ENCODE results near the gene LSM10.
A peak's percentile ranks its signal among the peaks of the same experiment; 100 is the strongest.

Gene LSM10

GRCh38 chr1:36406440-36406839 lies 8.7 kb upstream of the LSM10 start:
- DNase-seq, result no peak

- no peak for DNase-seq
Measured at GRCh38 chr1:36402504-36402890, 4.8 kb upstream of the LSM10 start.

- DNase-seq, result no peak
Measured at GRCh38 chr1:36401602-36402503, 4.1 kb upstream of the LSM10 start.

GRCh38 chr1:36400825-36401601 lies 3.3 kb upstream of the LSM10 start:
- DNase-seq, result peak; percentile 67

GRCh38 chr1:36400514-36400824 lies 2.8 kb upstream of the LSM10 start:
- no peak for DNase-seq

GRCh38 chr1:36398370-36398977 lies 766 bp upstream of the LSM10 start:
- DNase-seq, result no peak

- DNase-seq, result no peak
Measured at GRCh38 chr1:36397083-36397377, 678 bp downstream of the LSM10 start.

GRCh38 chr1:36396359-36396758 lies 1.3 kb downstream of the LSM10 start:
- DNase-seq, result peak; percentile 50

- DNase-seq, result no peak
Measured at GRCh38 chr1:36393686-36394085, 4.0 kb downstream of the LSM10 start.

- DNase-seq, result no peak
Measured at GRCh38 chr1:36392836-36393235, 4.9 kb downstream of the LSM10 start.

- no peak for DNase-seq
Measured at GRCh38 chr1:36391271-36391670, 6.4 kb downstream of the LSM10 start.

- DNase-seq, result no peak
Measured at GRCh38 chr1:36390411-36390810, 7.3 kb downstream of the LSM10 start.

- DNase-seq, result no peak
Measured at GRCh38 chr1:36389999-36390398, 7.7 kb downstream of the LSM10 start.

- DNase-seq, result no peak
Measured at GRCh38 chr1:36389261-36389660, 8.4 kb downstream of the LSM10 start.

- DNase-seq, result no peak
Measured at GRCh38 chr1:36387141-36387949, 10.4 kb downstream of the LSM10 start.

GRCh38 chr1:36386265-36387140 lies 11.2 kb downstream of the LSM10 start:
- DNase-seq, result peak; percentile 98

- peak; percentile 100 for DNase-seq
Measured at GRCh38 chr1:36385410-36386264, 12.1 kb downstream of the LSM10 start, which contains the start of gene STK40. Gene STK40 (minus strand): TSS chr1:36385924. CDS start chr1:36361332, 24,592 bp downstream.

GRCh38 chr1:36384542-36385409 lies 12.9 kb downstream of the LSM10 start:
- DNase-seq, result peak; percentile 77

- no peak for DNase-seq
Measured at GRCh38 chr1:36383240-36383639, 14.5 kb downstream of the LSM10 start.

GRCh38 chr1:36382669-36383068 lies 15.0 kb downstream of the LSM10 start:
- no peak for DNase-seq

Measured in activated CD4-positive, alpha-beta T cell treated with anti-CD3 and anti-CD28 coated beads, Interleukin-2, amount 50 U/mL, for 16 hours (primary cell).